HG03439 (cell line): ENCODE data around the gene TLK2.

Experiments used
- ATAC-seq: cut with Tn5 transposase; IDR thresholded peaks from one replicate; pipeline ENCODE4 v1.9.1; 2021; ENCODE audit warnings: mild to moderate bottlenecking, moderate library complexity; ENCODE audit not compliant: unreplicated experiment

The TLK2 gene

GRCh38 chr17:62652251-62653001, 173.8 kb downstream of the TLK2 start:
- ATAC-seq = no peak

- peak; percentile 88 for ATAC-seq
Observed at GRCh38 chr17:62653002-62653825, 174.6 kb downstream of the TLK2 start.

GRCh38 chr17:62653826-62654761, 175.5 kb downstream of the TLK2 start:
- no peak for ATAC-seq

- ATAC-seq = no peak
Observed at GRCh38 chr17:62655656-62656055, 177.0 kb downstream of the TLK2 start.

- no peak for ATAC-seq
Observed at GRCh38 chr17:62656446-62656845, 177.8 kb downstream of the TLK2 start.

- ATAC-seq = no peak
Observed at GRCh38 chr17:62657145-62657665, 178.6 kb downstream of the TLK2 start.

GRCh38 chr17:62657690-62658089, 179.1 kb downstream of the TLK2 start:
- no peak for ATAC-seq

GRCh38 chr17:62658136-62658920, 179.7 kb downstream of the TLK2 start:
- no peak for ATAC-seq

GRCh38 chr17:62660629-62661118, 182.0 kb downstream of the TLK2 start:
- ATAC-seq = no peak

GRCh38 chr17:62661337-62661736, 182.7 kb downstream of the TLK2 start:
- ATAC-seq = no peak

GRCh38 chr17:62662855-62663254, 184.2 kb downstream of the TLK2 start:
- no peak for ATAC-seq
